Activated T-helper 9 cell treated with anti-CD3 and anti-CD28 coated beads, Interleukin-2, amount 50 U/mL, for 16 hours (primary cell): Measurements from ENCODE around the gene TMOD2.

ENCODE experiments used
- DNase-seq: peaks from one replicate; pipeline ENCODE4 v3.0.0-alpha.2; 2020; ENCODE audit warnings: low read depth

The TMOD2 gene

GRCh38 chr15:51750792-51751696 lies at the start of gene TMOD2:
Gene TMOD2 (plus strand): TSS chr15:51751597. CDS start chr15:51766442, 14,845 bp downstream.
- peak; percentile 32 for DNase-seq

GRCh38 chr15:51702710-51703109 lies 48.7 kb upstream of the TMOD2 start:
- DNase-seq, result no peak

GRCh38 chr15:51706291-51706690 lies 45.1 kb upstream of the TMOD2 start:
- no peak for DNase-seq

- DNase-seq, result no peak
Observed at GRCh38 chr15:51706926-51707608, 44.3 kb upstream of the TMOD2 start.

- DNase-seq, result no peak
Observed at GRCh38 chr15:51708013-51708412, 43.4 kb upstream of the TMOD2 start.

GRCh38 chr15:51709031-51709430 lies 42.4 kb upstream of the TMOD2 start:
- no peak for DNase-seq

GRCh38 chr15:51714162-51714561 lies 37.2 kb upstream of the TMOD2 start:
- no peak for DNase-seq

GRCh38 chr15:51714911-51715310 lies 36.5 kb upstream of the TMOD2 start:
- no peak for DNase-seq

GRCh38 chr15:51718219-51718618 lies 33.2 kb upstream of the TMOD2 start:
- DNase-seq, result no peak

GRCh38 chr15:51718746-51719145 lies 32.7 kb upstream of the TMOD2 start:
- DNase-seq, result no peak

GRCh38 chr15:51720201-51720995 lies 31.0 kb upstream of the TMOD2 start:
- no peak for DNase-seq

GRCh38 chr15:51721199-51721960 lies 30.0 kb upstream of the TMOD2 start:
- DNase-seq, result no peak

GRCh38 chr15:51724199-51724598 lies 27.2 kb upstream of the TMOD2 start:
- no peak for DNase-seq

- no peak for DNase-seq
Observed at GRCh38 chr15:51724673-51725072, 26.7 kb upstream of the TMOD2 start.

GRCh38 chr15:51726302-51727073 lies 24.9 kb upstream of the TMOD2 start:
- peak; percentile 16 for DNase-seq

GRCh38 chr15:51727141-51727897 lies 24.1 kb upstream of the TMOD2 start:
- DNase-seq, result no peak

GRCh38 chr15:51731549-51732267 lies 19.7 kb upstream of the TMOD2 start:
- DNase-seq, result no peak

- no peak for DNase-seq
Observed at GRCh38 chr15:51732646-51733045, 18.8 kb upstream of the TMOD2 start.

- DNase-seq, result peak; percentile 2
Observed at GRCh38 chr15:51735228-51736010, 16.0 kb upstream of the TMOD2 start.
